ENCODE measurements around the gene GTPBP10.

Gene GTPBP10

GRCh38 chr7:90407484-90407821 lies 60.9 kb downstream of the GTPBP10 start:
- DNase-seq (ENCODE audit: low read depth in 2 of 2), result no peak
- TF ChIP-seq, protein P1, sequence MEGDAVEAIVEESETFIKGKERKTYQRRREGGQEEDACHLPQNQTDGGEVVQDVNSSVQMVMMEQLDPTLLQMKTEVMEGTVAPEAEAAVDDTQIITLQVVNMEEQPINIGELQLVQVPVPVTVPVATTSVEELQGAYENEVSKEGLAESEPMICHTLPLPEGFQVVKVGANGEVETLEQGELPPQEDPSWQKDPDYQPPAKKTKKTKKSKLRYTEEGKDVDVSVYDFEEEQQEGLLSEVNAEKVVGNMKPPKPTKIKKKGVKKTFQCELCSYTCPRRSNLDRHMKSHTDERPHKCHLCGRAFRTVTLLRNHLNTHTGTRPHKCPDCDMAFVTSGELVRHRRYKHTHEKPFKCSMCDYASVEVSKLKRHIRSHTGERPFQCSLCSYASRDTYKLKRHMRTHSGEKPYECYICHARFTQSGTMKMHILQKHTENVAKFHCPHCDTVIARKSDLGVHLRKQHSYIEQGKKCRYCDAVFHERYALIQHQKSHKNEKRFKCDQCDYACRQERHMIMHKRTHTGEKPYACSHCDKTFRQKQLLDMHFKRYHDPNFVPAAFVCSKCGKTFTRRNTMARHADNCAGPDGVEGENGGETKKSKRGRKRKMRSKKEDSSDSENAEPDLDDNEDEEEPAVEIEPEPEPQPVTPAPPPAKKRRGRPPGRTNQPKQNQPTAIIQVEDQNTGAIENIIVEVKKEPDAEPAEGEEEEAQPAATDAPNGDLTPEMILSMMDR (IDR thresholded peaks at IDR 0.05; ENCODE audit: low read depth, low read length), result no peak
- no peak overlapping the region for H3K4me3 ChIP-seq (replicated peaks in 1 of 2; ENCODE audit: low read depth in 2 of 2, low read length in 2 of 2)

GRCh38 chr7:90408142-90408541 lies 61.6 kb downstream of the GTPBP10 start:
- H3K4me3 ChIP-seq (replicated peaks in 1 of 2; ENCODE audit: low read depth in 2 of 2, low read length in 2 of 2), result no peak overlapping the region
- DNase-seq (ENCODE audit: low read depth in 2 of 2), result no peak
- TF ChIP-seq, protein P1 (IDR thresholded peaks at IDR 0.05; ENCODE audit: low read depth, low read length), result no peak

GRCh38 chr7:90409667-90410066 lies 63.2 kb downstream of the GTPBP10 start:
- no peak overlapping the region for H3K4me3 ChIP-seq (replicated peaks in 1 of 2; ENCODE audit: low read depth in 2 of 2, low read length in 2 of 2)
- no peak for DNase-seq (ENCODE audit: low read depth in 2 of 2)
- TF ChIP-seq, protein P1 (IDR thresholded peaks at IDR 0.05; ENCODE audit: low read depth, low read length), result no peak

DNA sequence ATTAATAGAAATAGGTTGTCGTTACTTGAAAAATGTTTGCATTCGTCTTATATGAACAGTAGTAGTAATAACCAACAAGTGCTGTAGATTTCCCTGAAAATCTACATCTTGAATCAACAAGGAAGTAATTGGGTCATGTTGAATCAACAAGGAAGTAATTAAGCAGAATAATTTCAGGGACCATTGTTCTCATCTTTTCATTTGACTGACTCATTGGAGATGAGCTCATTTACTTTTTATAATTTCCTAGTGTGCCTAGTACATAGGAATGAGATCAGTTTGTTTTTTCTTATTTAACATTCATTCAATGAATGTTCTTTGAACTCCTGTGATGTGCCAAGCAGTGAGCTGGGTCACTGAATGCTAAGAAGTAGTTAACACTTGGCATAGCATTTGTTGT lies 65.0 kb downstream of the GTPBP10 start:
- no peak overlapping the region for H3K4me3 ChIP-seq (replicated peaks in 1 of 2; ENCODE audit: low read depth in 2 of 2, low read length in 2 of 2)
- TF ChIP-seq, protein P1 (IDR thresholded peaks at IDR 0.05; ENCODE audit: low read depth, low read length), result no peak
- DNase-seq (ENCODE audit: low read depth in 2 of 2), result peak in 1 of 2 donors; percentile 45

DNA sequence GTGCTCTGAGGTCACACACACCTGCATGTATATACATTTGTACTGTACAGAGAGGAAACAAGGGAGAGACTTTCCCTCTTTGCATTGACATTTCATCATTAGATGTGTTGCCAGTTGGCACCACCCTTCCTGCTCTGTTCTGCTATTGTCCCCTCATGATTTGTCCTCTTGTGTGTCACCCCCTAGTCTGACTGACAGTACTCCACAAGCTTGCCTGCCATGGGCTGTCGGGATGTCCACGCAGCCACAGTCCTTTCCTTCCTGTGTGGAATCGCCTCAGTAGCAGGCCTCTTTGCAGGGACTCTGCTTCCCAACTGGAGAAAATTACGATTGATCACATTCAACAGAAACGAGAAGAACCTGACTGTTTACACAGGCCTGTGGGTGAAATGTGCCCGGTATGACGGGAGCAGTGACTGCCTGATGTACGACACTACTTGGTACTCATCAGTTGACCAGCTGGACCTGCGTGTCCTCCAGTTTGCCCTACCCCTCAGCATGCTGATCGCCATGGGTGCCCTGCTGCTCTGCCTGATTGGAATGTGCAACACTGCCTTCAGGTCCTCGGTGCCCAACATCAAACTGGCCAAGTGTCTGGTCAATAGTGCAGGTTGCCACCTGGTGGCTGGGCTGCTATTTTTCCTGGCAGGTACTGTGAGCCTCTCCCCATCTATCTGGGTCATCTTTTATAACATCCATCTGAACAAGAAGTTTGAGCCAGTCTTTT lies 66.1 kb downstream of the GTPBP10 start:
- no peak overlapping the region for H3K4me3 ChIP-seq (replicated peaks in 1 of 2; ENCODE audit: low read depth in 2 of 2, low read length in 2 of 2)
- TF ChIP-seq, protein P1 (IDR thresholded peaks at IDR 0.05; ENCODE audit: low read depth, low read length), result peak; percentile 31
- DNase-seq (ENCODE audit: low read depth in 2 of 2), result peak in 1 of 2 donors; percentile 29

DNA sequence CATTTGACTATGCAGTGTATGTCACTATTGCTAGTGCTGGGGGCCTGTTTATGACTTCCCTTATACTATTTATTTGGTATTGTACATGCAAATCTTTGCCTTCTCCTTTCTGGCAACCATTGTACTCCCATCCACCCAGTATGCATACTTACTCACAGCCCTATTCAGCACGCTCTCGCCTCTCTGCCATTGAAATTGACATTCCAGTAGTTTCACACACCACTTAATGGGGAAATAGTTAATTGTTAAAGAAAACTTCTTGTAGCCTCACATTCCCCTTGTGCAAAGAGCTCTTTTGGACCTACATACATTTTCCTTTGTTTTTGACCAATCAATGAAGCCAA lies 66.6 kb downstream of the GTPBP10 start:
- H3K4me3 ChIP-seq (replicated peaks in 1 of 2; ENCODE audit: low read depth in 2 of 2, low read length in 2 of 2), result no peak overlapping the region
- TF ChIP-seq, protein P1 (IDR thresholded peaks at IDR 0.05; ENCODE audit: low read depth, low read length), result no peak
- no peak for DNase-seq (ENCODE audit: low read depth in 2 of 2)

DNA sequence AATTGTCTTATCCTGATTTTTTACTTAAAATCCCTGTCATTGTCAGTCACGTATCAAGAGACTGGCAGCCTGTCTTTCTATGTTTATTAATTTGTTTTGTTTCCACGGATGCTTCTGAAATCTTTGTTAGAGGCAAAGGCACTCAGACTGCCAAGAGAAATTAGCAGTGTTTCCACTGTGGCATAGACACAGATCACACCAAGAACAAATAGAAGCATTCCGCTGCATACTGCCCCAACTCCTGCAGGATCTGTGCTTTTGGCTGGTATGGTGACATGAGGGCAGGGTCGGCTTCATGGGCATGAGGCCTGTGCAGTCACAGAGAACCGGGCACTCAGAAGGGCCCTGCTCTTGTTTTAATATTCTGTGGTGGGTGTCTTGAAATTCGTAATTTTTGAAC lies 75.1 kb downstream of the GTPBP10 start:
- no peak for DNase-seq (ENCODE audit: low read depth in 2 of 2)
- H3K4me3 ChIP-seq (replicated peaks in 1 of 2; ENCODE audit: low read depth in 2 of 2, low read length in 2 of 2), result no peak overlapping the region
- TF ChIP-seq, protein P1 (IDR thresholded peaks at IDR 0.05; ENCODE audit: low read depth, low read length), result no peak

Data from cardiac fibroblast (primary cell).